HAP-1 (cell line): ENCODE data around the gene SIN3A.

Experiments used
- DNase-seq, 2 experiments: peaks; one replicate each; pipeline ENCODE4 v3.0.0-alpha.2; 2016 to 2020; ENCODE audit warnings: low spot score in 2 of 2
- H3K27me3 ChIP-seq: fragments of 250-450 bp; sonication (Bioruptor Pico); 2 replicates; pipeline ENCODE4 v1.5.1; 2020; ENCODE audit warnings: low read depth, mild to moderate bottlenecking, moderate library complexity
- H3K36me3 ChIP-seq: fragments of 250-450 bp; sonication (Bioruptor Pico); replicated peaks from 2 replicates; pipeline ENCODE4 v1.5.1; 2020; ENCODE audit warnings: mild to moderate bottlenecking
- H3K4me1 ChIP-seq: fragments of 250-450 bp; sonication (Bioruptor Pico); 2 replicates; pipeline ENCODE4 v1.5.1; 2020; ENCODE audit warnings: mild to moderate bottlenecking
- H3K4me3 ChIP-seq: fragments of 250-450 bp; sonication (Bioruptor Pico); 2 replicates; pipeline ENCODE4 v1.5.1; 2020; ENCODE audit warnings: mild to moderate bottlenecking, moderate library complexity
- H3K9me3 ChIP-seq: fragments of 250-450 bp; sonication (Bioruptor Pico); 2 replicates; pipeline ENCODE4 v1.5.1; 2020; ENCODE audit warnings: mild to moderate bottlenecking, moderate library complexity
- in situ Hi-C: fragments of 300-500 bp; cut with MboI; formaldehyde crosslinking; loops from 3 replicates; pipeline ENCODE4 v1.14.3; 2020; ENCODE audit warnings: low sequenced_read_pairs, inconsistent platforms, mixed read lengths

Gene SIN3A

DNA sequence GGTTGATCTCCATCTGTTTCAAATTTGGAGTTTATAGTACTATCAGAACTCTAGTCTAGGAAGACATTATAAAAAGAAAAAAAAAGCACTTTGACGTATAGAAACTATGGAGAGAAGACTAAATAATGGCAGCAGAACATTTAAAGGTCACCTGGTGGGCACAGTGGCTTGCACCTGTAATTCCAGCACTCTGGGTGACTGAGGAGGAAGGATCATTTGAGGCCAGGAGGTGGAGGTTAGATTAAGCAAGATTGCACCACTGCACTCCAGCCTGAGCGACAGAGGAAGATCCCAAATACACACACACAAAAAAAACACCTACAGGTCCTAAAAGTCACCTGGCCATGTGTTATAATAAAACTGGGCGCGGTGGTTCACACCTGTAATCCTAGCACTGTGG is 13.8 kb downstream of the SIN3A start:
- H3K4me3 ChIP-seq: no peak overlapping the region
- DNase-seq: no peak
- no peaks in the 10 kb centered on the region for H3K4me1 ChIP-seq
- H3K36me3 ChIP-seq: peaks cover 38% of the 10 kb centered on the region
- in situ Hi-C loops: no loop called here
- H3K27me3 ChIP-seq: no peaks in the 10 kb centered on the region
- no peaks in the 10 kb centered on the region for H3K9me3 ChIP-seq

- Histone ChIP-seq H3K9me3 (no peaks in the 10 kb centered on the region), H3K36me3 (peaks cover 38% of the 10 kb centered on the region), H3K4me3 (no peak overlapping the region), H3K27me3 (no peaks in the 10 kb centered on the region), H3K4me1 (peaks cover 2% of the 10 kb centered on the region)
- in situ Hi-C loops: no loop called here
- no peak for DNase-seq
These were observed 14.6 kb downstream of the SIN3A start for GRCh38 chr15:75436881-75437280.

GRCh38 chr15:75431682-75432081 is 19.8 kb downstream of the SIN3A start:
- in situ Hi-C loops: no loop called here

GRCh38 chr15:75431270-75431669 is 20.2 kb downstream of the SIN3A start:
- no peak for DNase-seq
- Histone ChIP-seq H3K4me1 (peaks cover 10% of the 10 kb centered on the region), H3K4me3 (no peak overlapping the region), H3K27me3 (no peaks in the 10 kb centered on the region), H3K36me3 (peaks cover 59% of the 10 kb centered on the region), H3K9me3 (no peaks in the 10 kb centered on the region)
- in situ Hi-C loops: no loop called here

More at GRCh38 chr15:75431682-75432081, 19.8 kb downstream of the SIN3A start:
- Histone ChIP-seq H3K4me1 (peaks cover 10% of the 10 kb centered on the region), H3K27me3 (no peaks in the 10 kb centered on the region), H3K4me3 (no peak overlapping the region), H3K36me3 (peaks cover 57% of the 10 kb centered on the region), H3K9me3 (no peaks in the 10 kb centered on the region)
- peak in 1 of 2 experiments; percentile 61 for DNase-seq

- in situ Hi-C loops: no loop called here
- Histone ChIP-seq H3K4me3 (no peak overlapping the region), H3K36me3 (peaks cover 58% of the 10 kb centered on the region), H3K4me1 (peaks cover 10% of the 10 kb centered on the region), H3K9me3 (no peaks in the 10 kb centered on the region), H3K27me3 (no peaks in the 10 kb centered on the region)
- DNase-seq: no peak
These were observed 21.2 kb downstream of the SIN3A start for GRCh38 chr15:75430259-75430658.

DNA sequence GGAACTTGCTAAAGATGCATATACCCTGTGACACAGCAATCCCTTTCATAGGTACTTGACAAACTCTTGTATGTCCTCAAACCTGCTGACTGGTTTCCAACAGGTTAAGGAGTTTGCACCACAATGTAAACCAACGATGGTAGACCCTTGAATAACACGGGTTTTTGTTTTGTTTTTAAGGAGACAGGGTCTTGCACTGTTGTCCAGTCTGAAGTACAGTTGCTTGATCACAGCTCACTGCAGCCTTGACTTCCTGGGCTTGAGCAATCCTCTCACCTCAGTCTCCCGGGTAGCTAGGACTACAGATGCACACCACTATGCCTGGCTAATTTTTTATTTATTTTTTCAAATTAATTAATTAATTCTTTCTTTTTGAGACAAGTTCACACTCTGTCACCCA is 23.3 kb downstream of the SIN3A start:
- H3K36me3 ChIP-seq: peaks cover 58% of the 10 kb centered on the region
- in situ Hi-C loops: no loop called here
- no peaks in the 10 kb centered on the region for H3K9me3 ChIP-seq
- no peaks in the 10 kb centered on the region for H3K27me3 ChIP-seq
- DNase-seq: no peak
- H3K4me3 ChIP-seq: no peak overlapping the region
- H3K4me1 ChIP-seq: peaks cover 10% of the 10 kb centered on the region

GRCh38 chr15:75425966-75426500 is 25.5 kb downstream of the SIN3A start:
- peaks cover 79% of the 10 kb centered on the region for H3K36me3 ChIP-seq
- no peak overlapping the region for H3K4me3 ChIP-seq
- DNase-seq: no peak
- H3K4me1 ChIP-seq: peaks cover under 1% of the 10 kb centered on the region; the same call in 1 of the 2 replicates
- no peaks in the 10 kb centered on the region for H3K9me3 ChIP-seq
- no peaks in the 10 kb centered on the region for H3K27me3 ChIP-seq
- in situ Hi-C loops: no loop called here

GRCh38 chr15:75422554-75422953 is 28.9 kb downstream of the SIN3A start:
- Histone ChIP-seq H3K4me3 (no peak overlapping the region), H3K4me1 (no peaks in the 10 kb centered on the region), H3K9me3 (no peaks in the 10 kb centered on the region), H3K36me3 (peaks cover 75% of the 10 kb centered on the region), H3K27me3 (no peaks in the 10 kb centered on the region)
- in situ Hi-C loops: no loop called here
- DNase-seq: no peak

GRCh38 chr15:75420698-75421097 is 30.8 kb downstream of the SIN3A start:
- Histone ChIP-seq H3K36me3 (peaks cover 58% of the 10 kb centered on the region), H3K9me3 (no peaks in the 10 kb centered on the region), H3K4me1 (no peaks in the 10 kb centered on the region), H3K4me3 (no peak overlapping the region), H3K27me3 (no peaks in the 10 kb centered on the region)
- no peak for DNase-seq
- in situ Hi-C loops: no loop called here

DNA sequence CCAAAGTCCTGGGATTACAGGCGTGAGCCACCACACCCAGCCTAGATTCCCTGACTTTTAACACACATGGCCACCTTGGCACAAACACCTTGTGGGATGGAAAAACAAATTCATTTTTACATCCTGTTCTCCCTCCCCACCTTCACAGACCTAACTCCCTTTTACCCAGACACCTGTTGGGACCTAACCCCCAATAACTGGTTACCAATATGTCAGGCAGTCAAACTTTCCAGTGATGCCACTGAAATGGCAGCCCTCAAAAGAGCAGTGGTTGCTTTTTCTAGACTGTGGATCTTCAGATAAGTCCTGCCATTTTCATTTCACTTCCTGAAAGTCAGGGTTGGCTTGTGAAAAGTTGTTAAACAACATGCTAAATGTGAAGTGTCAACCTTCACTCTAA is 34.9 kb downstream of the SIN3A start:
- H3K27me3 ChIP-seq: no peaks in the 10 kb centered on the region
- no peak for DNase-seq
- H3K36me3 ChIP-seq: peaks cover 55% of the 10 kb centered on the region
- H3K9me3 ChIP-seq: no peaks in the 10 kb centered on the region
- H3K4me1 ChIP-seq: no peaks in the 10 kb centered on the region
- no peak overlapping the region for H3K4me3 ChIP-seq
- in situ Hi-C loops: no loop called here

GRCh38 chr15:75410196-75410595 is 41.3 kb downstream of the SIN3A start:
- Histone ChIP-seq H3K4me1 (no peaks in the 10 kb centered on the region), H3K36me3 (peaks cover 84% of the 10 kb centered on the region), H3K27me3 (no peaks in the 10 kb centered on the region), H3K4me3 (no peak overlapping the region), H3K9me3 (no peaks in the 10 kb centered on the region)
- in situ Hi-C loops: no loop called here
- DNase-seq: no peak

DNA sequence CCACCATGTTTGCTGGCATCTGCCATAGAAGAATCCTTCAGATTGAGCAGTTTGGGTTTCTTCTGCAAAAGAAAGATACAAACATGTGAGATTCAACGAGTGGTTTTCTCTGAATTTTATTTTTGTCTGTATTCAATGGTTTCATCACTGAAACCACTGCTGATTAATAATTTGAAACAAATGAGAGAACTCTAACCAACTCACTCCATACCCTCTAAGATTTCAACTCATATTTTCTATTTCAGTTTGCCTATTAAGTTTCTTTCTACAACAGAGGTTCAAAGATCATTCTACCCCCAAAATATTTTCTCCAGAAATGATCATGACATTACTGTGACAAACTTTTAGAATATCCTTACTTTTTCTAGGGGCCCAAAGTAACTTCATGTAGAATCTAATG is 44.4 kb downstream of the SIN3A start:
- H3K9me3 ChIP-seq: no peaks in the 10 kb centered on the region
- in situ Hi-C loops: no loop called here
- no peaks in the 10 kb centered on the region for H3K27me3 ChIP-seq
- H3K4me3 ChIP-seq: no peak overlapping the region
- H3K36me3 ChIP-seq: peaks cover 94% of the 10 kb centered on the region
- no peak for DNase-seq
- H3K4me1 ChIP-seq: no peaks in the 10 kb centered on the region

DNA sequence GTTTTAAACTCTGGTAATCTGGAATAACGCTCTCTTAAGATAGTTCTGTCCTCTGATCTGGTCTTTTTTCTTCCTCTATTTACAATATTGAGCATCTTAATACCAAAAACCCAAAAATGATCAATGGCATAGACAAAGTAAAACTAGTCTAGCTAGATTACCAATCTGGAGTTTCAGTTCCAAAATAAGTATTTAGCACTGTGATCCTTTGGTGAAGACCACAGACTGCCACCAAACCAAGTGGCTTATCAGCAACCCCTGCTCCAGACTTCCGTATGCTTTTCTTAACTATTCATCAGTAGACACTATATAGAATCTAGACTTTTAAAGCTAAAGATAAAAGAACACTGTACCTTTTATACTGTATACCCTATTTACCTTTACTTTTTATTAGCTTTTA is 47.6 kb downstream of the SIN3A start:
- H3K27me3 ChIP-seq: no peaks in the 10 kb centered on the region
- no peak for DNase-seq
- no peaks in the 10 kb centered on the region for H3K4me1 ChIP-seq
- in situ Hi-C loops: no loop called here
- no peak overlapping the region for H3K4me3 ChIP-seq
- peaks cover 96% of the 10 kb centered on the region for H3K36me3 ChIP-seq
- no peaks in the 10 kb centered on the region for H3K9me3 ChIP-seq

GRCh38 chr15:75397494-75397893 is 54.0 kb downstream of the SIN3A start:
- no peaks in the 10 kb centered on the region for H3K9me3 ChIP-seq
- no peak for DNase-seq
- no peak overlapping the region for H3K4me3 ChIP-seq
- in situ Hi-C loops: no loop called here
- no peaks in the 10 kb centered on the region for H3K4me1 ChIP-seq
- H3K27me3 ChIP-seq: no peaks in the 10 kb centered on the region
- peaks cover 99% of the 10 kb centered on the region for H3K36me3 ChIP-seq

DNA sequence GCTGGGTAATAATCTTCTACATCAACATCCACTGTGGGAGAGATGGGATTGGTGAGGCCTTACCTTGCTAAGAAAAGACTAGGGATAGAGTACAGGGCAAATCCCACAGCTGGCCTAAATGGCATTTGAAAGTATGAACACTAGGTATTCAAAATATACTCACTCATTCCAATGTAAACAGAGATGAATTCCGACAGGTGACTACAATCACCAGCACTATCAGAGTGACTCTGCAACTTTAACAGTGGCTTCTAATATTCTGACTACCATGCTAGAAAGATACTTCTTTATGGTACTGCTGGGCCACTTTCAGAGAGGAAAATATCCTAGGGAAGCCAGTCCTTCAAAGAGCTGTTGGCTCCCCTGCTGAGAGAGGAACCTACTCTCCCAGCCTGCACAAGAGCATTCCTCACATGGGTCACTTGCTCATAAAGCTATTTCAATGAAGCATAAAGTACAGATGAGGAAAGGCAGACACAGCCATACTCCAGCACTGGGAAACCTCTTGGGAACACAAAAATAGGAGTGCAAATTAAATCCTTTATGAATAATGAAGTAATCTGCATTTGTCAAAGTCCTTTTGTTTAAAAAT is 61.6 kb downstream of the SIN3A start:
- Histone ChIP-seq H3K27me3 (no peaks in the 10 kb centered on the region), H3K36me3 (peaks cover 91% of the 10 kb centered on the region), H3K4me1 (no peaks in the 10 kb centered on the region), H3K9me3 (no peaks in the 10 kb centered on the region), H3K4me3 (no peak overlapping the region)
- in situ Hi-C loops: no loop called here
- DNase-seq: no peak
